ENCODE data around the gene RNF220. TPM values are rescaled to one million over a fixed set of nuclear protein-coding genes. Genes with fewer than 3 reads are reported as not detected.

The RNF220 gene
- total and polyA plus RNA-seq, 2 of the 13 experiments (the other 11 are each of a cell fraction or from before 2014, with no cell fraction given): 48.2 to 72.1 TPM

DNA sequence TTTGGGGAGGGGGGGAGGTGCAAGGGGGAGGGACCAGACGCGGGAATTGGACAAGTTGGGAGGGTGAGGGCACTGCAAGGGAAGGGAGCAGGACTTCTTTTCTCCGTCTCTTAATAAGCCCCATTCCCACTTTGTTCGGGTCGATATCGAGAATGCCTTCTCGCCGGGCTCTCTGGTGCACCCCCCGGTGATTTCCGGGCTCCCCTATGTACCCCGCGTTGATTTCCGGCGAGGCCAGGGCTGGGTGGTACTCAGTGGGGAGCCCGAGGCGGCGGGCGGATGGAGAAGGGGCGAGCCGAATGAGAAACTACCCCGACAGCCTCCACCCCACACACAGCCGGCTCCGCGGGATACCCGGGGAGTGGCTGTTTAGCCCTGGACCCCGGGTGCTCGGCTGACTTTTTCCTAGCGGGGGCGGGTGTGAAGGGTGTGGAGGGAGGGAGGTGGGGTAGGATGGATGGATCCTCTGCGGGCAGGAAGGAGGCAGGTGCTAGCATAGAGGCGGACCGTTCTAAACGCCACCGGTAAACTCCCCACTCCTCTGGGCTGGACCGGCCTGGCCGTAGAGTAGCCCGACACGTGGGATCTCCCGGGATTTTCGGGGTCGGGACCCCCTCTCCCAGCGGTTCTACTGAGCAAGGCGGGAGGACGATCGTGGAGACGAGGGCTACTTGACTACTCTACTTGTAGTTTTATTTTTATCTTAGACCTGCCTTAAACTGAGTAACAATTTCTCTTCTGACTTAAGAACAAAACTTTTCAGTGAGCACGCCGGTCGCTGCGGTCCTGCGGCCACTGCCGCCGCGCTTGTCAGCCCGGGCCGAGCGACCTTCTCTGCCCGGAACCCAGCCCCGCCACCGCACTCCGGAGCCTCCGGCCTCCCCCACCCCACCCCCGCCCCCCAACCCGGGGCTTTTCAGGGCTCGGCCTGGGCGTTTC is 1.0 kb downstream of the RNF220 start:
- H3K9ac ChIP-seq (ENCODE audit: insufficient read depth, low read depth, low read length): peak overlapping the region; percentile 69; the same call in 1 of the 2 replicates
- peaks cover 0 to 25% of the 10 kb centered on the region in 2 experiments; a peak in 1 of 5 replicates for H3K27me3 ChIP-seq (ENCODE audit: control insufficient read depth in 1 of 2, insufficient read depth in 2 of 2, low read length in 2 of 2)
- FAIRE-seq: no peak
- no peak for TF ChIP-seq SRSF9 (IDR thresholded peaks at IDR 0.05; ENCODE audit: borderline replicate concordance, insufficient read depth, low read depth, low read length, poor library complexity, severe bottlenecking)
- TF ChIP-seq, protein P1, sequence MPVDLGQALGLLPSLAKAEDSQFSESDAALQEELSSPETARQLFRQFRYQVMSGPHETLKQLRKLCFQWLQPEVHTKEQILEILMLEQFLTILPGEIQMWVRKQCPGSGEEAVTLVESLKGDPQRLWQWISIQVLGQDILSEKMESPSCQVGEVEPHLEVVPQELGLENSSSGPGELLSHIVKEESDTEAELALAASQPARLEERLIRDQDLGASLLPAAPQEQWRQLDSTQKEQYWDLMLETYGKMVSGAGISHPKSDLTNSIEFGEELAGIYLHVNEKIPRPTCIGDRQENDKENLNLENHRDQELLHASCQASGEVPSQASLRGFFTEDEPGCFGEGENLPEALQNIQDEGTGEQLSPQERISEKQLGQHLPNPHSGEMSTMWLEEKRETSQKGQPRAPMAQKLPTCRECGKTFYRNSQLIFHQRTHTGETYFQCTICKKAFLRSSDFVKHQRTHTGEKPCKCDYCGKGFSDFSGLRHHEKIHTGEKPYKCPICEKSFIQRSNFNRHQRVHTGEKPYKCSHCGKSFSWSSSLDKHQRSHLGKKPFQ (CRISPR knock-in tag; IDR thresholded peaks at IDR 0.05; ENCODE audit: insufficient replicate concordance): peak; percentile 32
- TF ChIP-seq, protein P2, sequence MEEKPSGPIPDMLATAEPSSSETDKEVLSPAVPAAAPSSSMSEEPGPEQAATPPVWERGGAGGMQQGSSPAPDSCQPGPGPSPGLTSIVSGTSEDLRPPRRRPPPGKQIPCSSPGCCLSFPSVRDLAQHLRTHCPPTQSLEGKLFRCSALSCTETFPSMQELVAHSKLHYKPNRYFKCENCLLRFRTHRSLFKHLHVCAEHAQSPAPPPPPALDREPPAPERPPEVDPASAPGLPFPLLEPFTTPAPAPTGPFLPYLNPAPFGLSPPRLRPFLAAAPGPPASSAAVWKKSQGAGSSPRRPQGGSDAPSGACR (CRISPR knock-in tag; IDR thresholded peaks at IDR 0.05): peak; percentile 48; the same call in 1 of the 2 replicates
- TF ChIP-seq, protein P3, sequence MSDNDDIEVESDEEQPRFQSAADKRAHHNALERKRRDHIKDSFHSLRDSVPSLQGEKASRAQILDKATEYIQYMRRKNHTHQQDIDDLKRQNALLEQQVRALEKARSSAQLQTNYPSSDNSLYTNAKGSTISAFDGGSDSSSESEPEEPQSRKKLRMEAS (IDR thresholded peaks at IDR 0.05): peak; percentile 46
- TF ChIP-seq, protein P4, sequence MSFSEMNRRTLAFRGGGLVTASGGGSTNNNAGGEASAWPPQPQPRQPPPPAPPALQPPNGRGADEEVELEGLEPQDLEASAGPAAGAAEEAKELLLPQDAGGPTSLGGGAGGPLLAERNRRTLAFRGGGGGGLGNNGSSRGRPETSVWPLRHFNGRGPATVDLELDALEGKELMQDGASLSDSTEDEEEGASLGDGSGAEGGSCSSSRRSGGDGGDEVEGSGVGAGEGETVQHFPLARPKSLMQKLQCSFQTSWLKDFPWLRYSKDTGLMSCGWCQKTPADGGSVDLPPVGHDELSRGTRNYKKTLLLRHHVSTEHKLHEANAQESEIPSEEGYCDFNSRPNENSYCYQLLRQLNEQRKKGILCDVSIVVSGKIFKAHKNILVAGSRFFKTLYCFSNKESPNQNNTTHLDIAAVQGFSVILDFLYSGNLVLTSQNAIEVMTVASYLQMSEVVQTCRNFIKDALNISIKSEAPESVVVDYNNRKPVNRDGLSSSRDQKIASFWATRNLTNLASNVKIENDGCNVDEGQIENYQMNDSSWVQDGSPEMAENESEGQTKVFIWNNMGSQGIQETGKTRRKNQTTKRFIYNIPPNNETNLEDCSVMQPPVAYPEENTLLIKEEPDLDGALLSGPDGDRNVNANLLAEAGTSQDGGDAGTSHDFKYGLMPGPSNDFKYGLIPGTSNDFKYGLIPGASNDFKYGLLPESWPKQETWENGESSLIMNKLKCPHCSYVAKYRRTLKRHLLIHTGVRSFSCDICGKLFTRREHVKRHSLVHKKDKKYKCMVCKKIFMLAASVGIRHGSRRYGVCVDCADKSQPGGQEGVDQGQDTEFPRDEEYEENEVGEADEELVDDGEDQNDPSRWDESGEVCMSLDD (CRISPR knock-in tag; IDR thresholded peaks at IDR 0.05; ENCODE audit: borderline replicate concordance): peak; percentile 40; the same call in 1 of the 2 replicates
- 0 out of 2 replicates have a peak, but pooled peaks have one; percentile 4 for TF ChIP-seq TBX2 (CRISPR knock-in tag; IDR thresholded peaks at IDR 0.05; ENCODE audit: borderline replicate concordance)
- TF ChIP-seq, protein P5, sequence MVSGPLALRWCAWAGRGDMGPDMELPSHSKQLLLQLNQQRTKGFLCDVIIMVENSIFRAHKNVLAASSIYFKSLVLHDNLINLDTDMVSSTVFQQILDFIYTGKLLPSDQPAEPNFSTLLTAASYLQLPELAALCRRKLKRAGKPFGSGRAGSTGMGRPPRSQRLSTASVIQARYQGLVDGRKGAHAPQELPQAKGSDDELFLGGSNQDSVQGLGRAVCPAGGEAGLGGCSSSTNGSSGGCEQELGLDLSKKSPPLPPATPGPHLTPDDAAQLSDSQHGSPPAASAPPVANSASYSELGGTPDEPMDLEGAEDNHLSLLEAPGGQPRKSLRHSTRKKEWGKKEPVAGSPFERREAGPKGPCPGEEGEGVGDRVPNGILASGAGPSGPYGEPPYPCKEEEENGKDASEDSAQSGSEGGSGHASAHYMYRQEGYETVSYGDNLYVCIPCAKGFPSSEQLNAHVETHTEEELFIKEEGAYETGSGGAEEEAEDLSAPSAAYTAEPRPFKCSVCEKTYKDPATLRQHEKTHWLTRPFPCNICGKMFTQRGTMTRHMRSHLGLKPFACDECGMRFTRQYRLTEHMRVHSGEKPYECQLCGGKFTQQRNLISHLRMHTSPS (CRISPR knock-in tag; IDR thresholded peaks at IDR 0.05; ENCODE audit: low read depth): no peak
- 0 out of 2 replicates have a peak, but pooled peaks have one; percentile 53 for TF ChIP-seq ZNF546 (CRISPR knock-in tag; conservative IDR thresholded peaks at IDR 0.05)
- TF ChIP-seq, protein P6, sequence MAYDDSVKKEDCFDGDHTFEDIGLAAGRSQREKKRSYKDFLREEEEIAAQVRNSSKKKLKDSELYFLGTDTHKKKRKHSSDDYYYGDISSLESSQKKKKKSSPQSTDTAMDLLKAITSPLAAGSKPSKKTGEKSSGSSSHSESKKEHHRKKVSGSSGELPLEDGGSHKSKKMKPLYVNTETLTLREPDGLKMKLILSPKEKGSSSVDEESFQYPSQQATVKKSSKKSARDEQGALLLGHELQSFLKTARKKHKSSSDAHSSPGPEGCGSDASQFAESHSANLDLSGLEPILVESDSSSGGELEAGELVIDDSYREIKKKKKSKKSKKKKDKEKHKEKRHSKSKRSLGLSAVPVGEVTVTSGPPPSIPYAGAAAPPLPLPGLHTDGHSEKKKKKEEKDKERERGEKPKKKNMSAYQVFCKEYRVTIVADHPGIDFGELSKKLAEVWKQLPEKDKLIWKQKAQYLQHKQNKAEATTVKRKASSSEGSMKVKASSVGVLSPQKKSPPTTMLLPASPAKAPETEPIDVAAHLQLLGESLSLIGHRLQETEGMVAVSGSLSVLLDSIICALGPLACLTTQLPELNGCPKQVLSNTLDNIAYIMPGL (CRISPR knock-in tag; IDR thresholded peaks at IDR 0.05; ENCODE audit: borderline replicate concordance in 1 of 2, low read depth in 1 of 2): 0 out of 4 replicates have a peak, but pooled peaks of 1 of the 2 experiments have one; percentile 3
- TF ChIP-seq SNAI1 (CRISPR knock-in tag; IDR thresholded peaks at IDR 0.05; ENCODE audit: borderline replicate concordance): 0 out of 2 replicates have a peak, but pooled peaks have one; percentile 52
- TF ChIP-seq ZNF430 (CRISPR knock-in tag; IDR thresholded peaks at IDR 0.05): peak; percentile 40; the same call in 1 of the 2 replicates

More for the DNA sequence above, 1.0 kb downstream of the RNF220 start:
- H3K4me2 ChIP-seq (ENCODE audit: low read depth, low read length): peak overlapping the region; percentile 75
- ChIA-PET CTCF (ENCODE audit: low intra/inter-chr PET ratio, low total read pairs) (no interaction called here), POLR2A (no interaction called here)
- no peaks in the 10 kb centered on the region for H3K9me3 ChIP-seq (ENCODE audit: low read length)
- 2% methylated on average over 29 of the region's 66 CpGs for WGBS (ENCODE audit: low lambda C conversion rate)
- in situ Hi-C loops (cut with HindIII; ENCODE audit: extremely low pct_ligation_motif_present, low pct_unique_long_range_greater_than_20kb) (no loop called here), intact Hi-C loops (cut with micrococcal nuclease; ENCODE audit: unreplicated experiment) (no loop called here)
- ATAC-seq: peak; percentile 72
- no TSS peak for BruUV-seq (replicated peaks)
- DNase-seq (ENCODE audit: low spot score): peak; percentile 10
- peaks cover 3% of the 10 kb centered on the region for H4K20me1 ChIP-seq (ENCODE audit: insufficient read depth, low read length)
- H3K27ac ChIP-seq (ENCODE audit: extremely low read length, insufficient read depth, low read length): peak overlapping the region; percentile 32
- peaks cover 59% of the 10 kb centered on the region for H3K4me1 ChIP-seq (ENCODE audit: insufficient read depth, low read length)
- peak overlapping the region; percentile 60 to 86 (median 84) for H3K4me3 ChIP-seq (replicated peaks in 1 of 3; ENCODE audit: insufficient read depth in 1 of 3, low read depth in 2 of 3, low read length in 3 of 3)
- no peaks in the 10 kb centered on the region for H3K36me3 ChIP-seq (replicated peaks in 1 of 2; ENCODE audit: control insufficient read depth in 1 of 2, insufficient read depth in 2 of 2, low read length in 2 of 2)
- no peak overlapping the region for H2AFZ ChIP-seq (ENCODE audit: low read length)
- peaks cover 29% of the 10 kb centered on the region for H3K79me2 ChIP-seq (ENCODE audit: insufficient read depth, low read length)
